Liver (tissue), 3 donors: ENCODE measurements around the gene CA11.

ENCODE experiments used
- CTCF ChIP-seq: fragments of 150-350 bp; IDR thresholded peaks from 2 replicates; pipeline ENCODE4 v1.5.1; 2017; ENCODE audit warnings: improper control_type of control experiment, low read depth, low read length; ENCODE audit not compliant: missing input control
- EGR1 ChIP-seq, 2 donors: IDR thresholded peaks; 2 replicates each; pipeline ENCODE4 v1.6.1; 2016 to 2018; ENCODE audit warnings: antibody characterized with exemption in 2 of 2, low read depth in 2 of 2
- FOXA1 ChIP-seq: IDR thresholded peaks from 2 replicates; pipeline ENCODE4 v1.6.1; 2016; ENCODE audit warnings: antibody characterized with exemption
- GABPA ChIP-seq, 2 donors: IDR thresholded peaks in 1 of 2; conservative IDR thresholded peaks in 1 of 2; 2 replicates each; pipeline ENCODE4 v1.6.1; 2016; ENCODE audit warnings: antibody characterized with exemption in 2 of 2, mild to moderate bottlenecking in 1 of 2, moderate library complexity in 1 of 2
- HNF4G ChIP-seq: IDR thresholded peaks from 2 replicates; pipeline ENCODE4 v1.6.1; 2016; ENCODE audit warnings: antibody characterized with exemption
- RAD21 ChIP-seq, 2 donors: IDR thresholded peaks; 2 replicates each; pipeline ENCODE4 v1.6.1; 2016; ENCODE audit warnings: antibody characterized with exemption in 2 of 2, mild to moderate bottlenecking in 2 of 2
- RXRA ChIP-seq, 2 donors: IDR thresholded peaks; 2 replicates each; pipeline ENCODE4 v1.6.1; 2017 to 2018; ENCODE audit warnings: antibody characterized with exemption in 2 of 2, mild to moderate bottlenecking in 1 of 2
- SP1 ChIP-seq: IDR thresholded peaks from 2 replicates; pipeline ENCODE4 v1.6.1; 2018; ENCODE audit warnings: antibody characterized with exemption, mild to moderate bottlenecking
- TAF1 ChIP-seq: conservative IDR thresholded peaks from 2 replicates; pipeline ENCODE4 v1.6.1; 2016; ENCODE audit warnings: antibody characterized with exemption, mild to moderate bottlenecking
- YY1 ChIP-seq: IDR thresholded peaks from 2 replicates; pipeline ENCODE4 v1.6.1; 2016; ENCODE audit warnings: antibody characterized with exemption, mild to moderate bottlenecking
- TF ChIP-seq, protein P1 (sequence below): IDR thresholded peaks from 2 replicates; pipeline ENCODE4 v1.6.1; 2016; ENCODE audit warnings: antibody characterized with exemption
- TF ChIP-seq, protein P2 (sequence below): IDR thresholded peaks from 2 replicates; pipeline ENCODE4 v1.6.1; 2016; ENCODE audit warnings: antibody characterized with exemption, mild to moderate bottlenecking
- TF ChIP-seq, protein P3 (sequence below): IDR thresholded peaks from 2 replicates; pipeline ENCODE4 v1.6.1; 2016; ENCODE audit warnings: antibody characterized with exemption
- TF ChIP-seq, protein P4 (sequence below): IDR thresholded peaks from 2 replicates; pipeline ENCODE4 v1.6.1; 2016; ENCODE audit warnings: antibody characterized with exemption
- donor health status: healthy.
- donor health status: healthy.

- TF ChIP-seq CTCF (no peak), YY1 (no peak), TAF1 (no peak), GABPA (IDR thresholded peaks at IDR 0.05 in 1 of 2, conservative IDR thresholded peaks at IDR 0.05 in 1 of 2) (no peak), EGR1 (IDR thresholded peaks at IDR 0.05; ENCODE audit: low read depth in 2 of 2) (no peak), RAD21 (IDR thresholded peaks at IDR 0.05) (no peak), HNF4G (no peak), FOXA1 (no peak), RXRA (IDR thresholded peaks at IDR 0.05) (no peak), SP1 (no peak)
- TF ChIP-seq, protein P1, sequence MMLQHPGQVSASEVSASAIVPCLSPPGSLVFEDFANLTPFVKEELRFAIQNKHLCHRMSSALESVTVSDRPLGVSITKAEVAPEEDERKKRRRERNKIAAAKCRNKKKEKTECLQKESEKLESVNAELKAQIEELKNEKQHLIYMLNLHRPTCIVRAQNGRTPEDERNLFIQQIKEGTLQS: no peak
- TF ChIP-seq, protein P2, sequence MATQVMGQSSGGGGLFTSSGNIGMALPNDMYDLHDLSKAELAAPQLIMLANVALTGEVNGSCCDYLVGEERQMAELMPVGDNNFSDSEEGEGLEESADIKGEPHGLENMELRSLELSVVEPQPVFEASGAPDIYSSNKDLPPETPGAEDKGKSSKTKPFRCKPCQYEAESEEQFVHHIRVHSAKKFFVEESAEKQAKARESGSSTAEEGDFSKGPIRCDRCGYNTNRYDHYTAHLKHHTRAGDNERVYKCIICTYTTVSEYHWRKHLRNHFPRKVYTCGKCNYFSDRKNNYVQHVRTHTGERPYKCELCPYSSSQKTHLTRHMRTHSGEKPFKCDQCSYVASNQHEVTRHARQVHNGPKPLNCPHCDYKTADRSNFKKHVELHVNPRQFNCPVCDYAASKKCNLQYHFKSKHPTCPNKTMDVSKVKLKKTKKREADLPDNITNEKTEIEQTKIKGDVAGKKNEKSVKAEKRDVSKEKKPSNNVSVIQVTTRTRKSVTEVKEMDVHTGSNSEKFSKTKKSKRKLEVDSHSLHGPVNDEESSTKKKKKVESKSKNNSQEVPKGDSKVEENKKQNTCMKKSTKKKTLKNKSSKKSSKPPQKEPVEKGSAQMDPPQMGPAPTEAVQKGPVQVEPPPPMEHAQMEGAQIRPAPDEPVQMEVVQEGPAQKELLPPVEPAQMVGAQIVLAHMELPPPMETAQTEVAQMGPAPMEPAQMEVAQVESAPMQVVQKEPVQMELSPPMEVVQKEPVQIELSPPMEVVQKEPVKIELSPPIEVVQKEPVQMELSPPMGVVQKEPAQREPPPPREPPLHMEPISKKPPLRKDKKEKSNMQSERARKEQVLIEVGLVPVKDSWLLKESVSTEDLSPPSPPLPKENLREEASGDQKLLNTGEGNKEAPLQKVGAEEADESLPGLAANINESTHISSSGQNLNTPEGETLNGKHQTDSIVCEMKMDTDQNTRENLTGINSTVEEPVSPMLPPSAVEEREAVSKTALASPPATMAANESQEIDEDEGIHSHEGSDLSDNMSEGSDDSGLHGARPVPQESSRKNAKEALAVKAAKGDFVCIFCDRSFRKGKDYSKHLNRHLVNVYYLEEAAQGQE: no peak
- TF ChIP-seq, protein P3, sequence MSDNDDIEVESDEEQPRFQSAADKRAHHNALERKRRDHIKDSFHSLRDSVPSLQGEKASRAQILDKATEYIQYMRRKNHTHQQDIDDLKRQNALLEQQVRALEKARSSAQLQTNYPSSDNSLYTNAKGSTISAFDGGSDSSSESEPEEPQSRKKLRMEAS: no peak
- TF ChIP-seq, protein P4, sequence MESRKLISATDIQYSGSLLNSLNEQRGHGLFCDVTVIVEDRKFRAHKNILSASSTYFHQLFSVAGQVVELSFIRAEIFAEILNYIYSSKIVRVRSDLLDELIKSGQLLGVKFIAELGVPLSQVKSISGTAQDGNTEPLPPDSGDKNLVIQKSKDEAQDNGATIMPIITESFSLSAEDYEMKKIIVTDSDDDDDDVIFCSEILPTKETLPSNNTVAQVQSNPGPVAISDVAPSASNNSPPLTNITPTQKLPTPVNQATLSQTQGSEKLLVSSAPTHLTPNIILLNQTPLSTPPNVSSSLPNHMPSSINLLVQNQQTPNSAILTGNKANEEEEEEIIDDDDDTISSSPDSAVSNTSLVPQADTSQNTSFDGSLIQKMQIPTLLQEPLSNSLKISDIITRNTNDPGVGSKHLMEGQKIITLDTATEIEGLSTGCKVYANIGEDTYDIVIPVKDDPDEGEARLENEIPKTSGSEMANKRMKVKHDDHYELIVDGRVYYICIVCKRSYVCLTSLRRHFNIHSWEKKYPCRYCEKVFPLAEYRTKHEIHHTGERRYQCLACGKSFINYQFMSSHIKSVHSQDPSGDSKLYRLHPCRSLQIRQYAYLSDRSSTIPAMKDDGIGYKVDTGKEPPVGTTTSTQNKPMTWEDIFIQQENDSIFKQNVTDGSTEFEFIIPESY: no peak
Observed at GRCh38 chr19:48644355-48644754, 1.6 kb downstream of the CA11 start.
